HCT116 (cell line): ENCODE results near the gene NUMA1. TPM values are rescaled to one million over a fixed set of nuclear protein-coding genes. Genes with fewer than 3 reads are reported as not detected.

Source experiments
- ATAC-seq: fragments of 200-7000 bp; cut with Tn5 transposase; 2 replicates; pipeline ENCODE4 v1.9.1; 2020; ENCODE audit warnings: mild to moderate bottlenecking, moderate library complexity
- BruUV-seq: library from RNA; stranded (reverse); fragments of 400-500 nt; replicated peaks from 2 replicates; lab custom pipeline; 2021; lab: Mats Ljungman, UMichigan
- CTCF ChIA-PET: fragments of 300-600 bp; sonication (Branson Sonifier 250); formaldehyde crosslinking; loops from one replicate; lab custom pipeline; 2021; ENCODE audit warnings: antibody characterized with exemption; lab: Charles Lee
- POLR2A ChIA-PET: fragments of 300-600, 350-600 bp; sonication (Branson Sonifier 250); formaldehyde crosslinking; loops from one replicate; lab custom pipeline; 2021; ENCODE audit warnings: antibody characterized with exemption; lab: Charles Lee
- RAD21 ChIA-PET, 2 experiments: fragments of 300-600 bp; sonication (Branson Sonifier 250); formaldehyde crosslinking; loops; one replicate each; lab custom pipeline; 2023; ENCODE audit warnings: low total read pairs in 2 of 2; ENCODE audit not compliant: uncharacterized antibody in 2 of 2, unreplicated experiment in 2 of 2, low non-redundant PET in 1 of 2; lab: Charles Lee
- DNase-seq: peaks from one replicate; pipeline ENCODE4 v3.0.0-alpha.2; 2010; ENCODE audit warnings: low read depth, low spot score
- H2AFZ ChIP-seq: fragments of 200-600 bp; shearing (Covaris generic), sonication (generic); 2 replicates; pipeline ENCODE4 v1.6.1; 2017; ENCODE audit warnings: low read depth, mixed run types, mixed read lengths, antibody characterized with exemption, low read length; ENCODE audit not compliant: poor library complexity, severe bottlenecking
- H3K27ac ChIP-seq: 2 replicates; pipeline ENCODE4 v1.5.1; 2012; ENCODE audit warnings: low read depth, low read length
- H3K27me3 ChIP-seq: fragments of 200-600 bp; sonication (generic); 2 replicates; pipeline ENCODE4 v1.6.1; 2016; ENCODE audit warnings: mixed run types, low read length, mixed read lengths; ENCODE audit not compliant: insufficient read depth
- H3K36me3 ChIP-seq, 2 experiments: fragments of 200-500 bp in 1 of 2; fragments of 200-600 bp in 1 of 2; sonication (Bioruptor generic) in 1 of 2; sonication (generic) in 1 of 2; 2 replicates each; pipeline versions ENCODE4 v1.5.1 to v1.6.1; 2014 to 2016; ENCODE audit warnings: low read length in 2 of 2, inconsistent platforms in 1 of 2, mixed read lengths in 1 of 2, mixed run types in 1 of 2; ENCODE audit not compliant: insufficient read depth in 2 of 2, control insufficient read depth in 1 of 2
- H3K4me1 ChIP-seq, 2 experiments: fragments of 200-600 bp in 1 of 2; sonication (generic) in 1 of 2; 2 replicates each; pipeline versions ENCODE4 v1.5.1 to v1.6.1; 2012 to 2017; ENCODE audit warnings: low read length in 2 of 2, inconsistent platforms in 1 of 2, mild to moderate bottlenecking in 1 of 2, mixed read lengths in 1 of 2, mixed run types in 1 of 2, moderate library complexity in 1 of 2; ENCODE audit not compliant: insufficient read depth in 2 of 2, control insufficient read depth in 1 of 2
- H3K4me2 ChIP-seq: fragments of 200-600 bp; sonication (generic); 2 replicates; pipeline ENCODE4 v1.6.1; 2017; ENCODE audit warnings: mixed run types, low read length, mixed read lengths
- H3K4me3 ChIP-seq, 2 experiments: fragments of 200-600 bp in 1 of 2; sonication (generic) in 1 of 2; replicated peaks in 1 of 2; 2 replicates each; pipeline ENCODE4 v1.5.1; 2011 to 2016; ENCODE audit warnings: low read length in 2 of 2, control low read depth in 1 of 2, low read depth in 1 of 2, mild to moderate bottlenecking in 1 of 2, mixed read lengths in 1 of 2, mixed run types in 1 of 2
- H3K79me2 ChIP-seq: fragments of 200-600 bp; sonication (generic); 2 replicates; pipeline ENCODE4 v1.6.1; 2017; ENCODE audit warnings: mild to moderate bottlenecking, mixed run types, low read length, moderate library complexity, mixed read lengths; ENCODE audit not compliant: insufficient read depth
- H3K9ac ChIP-seq: fragments of 200-600 bp; sonication (generic); 2 replicates; pipeline ENCODE4 v1.6.1; 2016; ENCODE audit warnings: low read length, mixed read lengths
- H3K9me2 ChIP-seq: fragments of 200-600 bp; sonication (generic), shearing (Covaris generic); 2 replicates; pipeline ENCODE4 v1.6.1; 2017; ENCODE audit warnings: mixed run types, mild to moderate bottlenecking, moderate library complexity; ENCODE audit not compliant: insufficient read depth
- H3K9me3 ChIP-seq, 2 experiments: fragments of 200-500 bp in 1 of 2; fragments of 200-600 bp in 1 of 2; sonication (Bioruptor generic) in 1 of 2; sonication (generic) in 1 of 2; 2 replicates each; pipeline ENCODE4 v1.6.1; 2014 to 2017; ENCODE audit warnings: low read length in 2 of 2, mixed read lengths in 2 of 2, inconsistent platforms in 1 of 2, low read depth in 1 of 2, mild to moderate bottlenecking in 1 of 2, mixed run types in 1 of 2, moderate library complexity in 1 of 2; ENCODE audit not compliant: control insufficient read depth in 1 of 2, insufficient read depth in 1 of 2
- H4K20me1 ChIP-seq: fragments of 200-600 bp; sonication (generic), shearing (Covaris generic); 2 replicates; pipeline ENCODE4 v1.6.1; 2017; ENCODE audit warnings: mixed run types, mild to moderate bottlenecking, moderate library complexity; ENCODE audit not compliant: insufficient read depth
- ATF3 ChIP-seq: IDR thresholded peaks from 2 replicates; pipeline ENCODE4 v1.6.1; 2012
- CEBPB ChIP-seq: IDR thresholded peaks from 2 replicates; pipeline ENCODE4 v1.6.1; 2012; ENCODE audit warnings: low read depth
- ELF1 ChIP-seq: IDR thresholded peaks from 2 replicates; pipeline ENCODE4 v1.6.1; 2012; ENCODE audit warnings: low read depth, borderline replicate concordance
- FOSL1 ChIP-seq: IDR thresholded peaks from 2 replicates; pipeline ENCODE4 v1.6.1; 2012; ENCODE audit warnings: low read depth
- JUND ChIP-seq: IDR thresholded peaks from 2 replicates; pipeline ENCODE4 v1.6.1; 2012
- POLR2A ChIP-seq: IDR thresholded peaks from 2 replicates; pipeline ENCODE4 v1.7.0; 2011; ENCODE audit warnings: borderline replicate concordance; ENCODE audit not compliant: insufficient read depth, insufficient read length; ENCODE audit errors: extremely low read depth
- POLR2AphosphoS5 ChIP-seq: IDR thresholded peaks from 2 replicates; pipeline ENCODE4 v1.6.1; 2011; ENCODE audit warnings: mild to moderate bottlenecking, low read depth, low read length, moderate library complexity
- SP1 ChIP-seq: IDR thresholded peaks from 2 replicates; pipeline ENCODE4 v1.6.1; 2012; ENCODE audit warnings: low read depth
- TCF7L2 ChIP-seq: IDR thresholded peaks from 2 replicates; pipeline ENCODE4 v1.7.0; 2011; ENCODE audit warnings: borderline replicate concordance, inconsistent platforms; ENCODE audit not compliant: insufficient read depth, insufficient read length; ENCODE audit errors: extremely low read depth
- intact Hi-C: fragments of 100-400 bp; cut with micrococcal nuclease; formaldehyde crosslinking; loops from 2 replicates; pipeline ENCODE4 v1.10.0; 2022
- total RNA-seq: library from RNA; stranded (reverse); gene quantifications from one replicate; pipeline ENCODE4 v1.2.1, GENCODE V29; 2021; ENCODE audit not compliant: unreplicated experiment
- TF ChIP-seq, protein P1 (sequence below): IDR thresholded peaks from 2 replicates; pipeline ENCODE4 v1.6.1; 2012
- TF ChIP-seq, protein P2 (sequence below), 3 experiments: fragments of 200-600 bp in 1 of 3; sonication (generic) in 1 of 3; IDR thresholded peaks in 2 of 3; conservative IDR thresholded peaks in 1 of 3; 2 replicates each; pipeline ENCODE4 v1.5.1; 2012 to 2017; ENCODE audit warnings: low read depth in 2 of 3, low read length in 2 of 3, antibody characterized with exemption in 1 of 3, borderline replicate concordance in 1 of 3, control low read depth in 1 of 3, mild to moderate bottlenecking in 1 of 3, mixed read lengths in 1 of 3, mixed run types in 1 of 3, moderate library complexity in 1 of 3; ENCODE audit not compliant: insufficient read depth in 1 of 3
- TF ChIP-seq, protein P3 (sequence below): IDR thresholded peaks from 2 replicates; pipeline ENCODE4 v1.6.1; 2011; ENCODE audit warnings: mild to moderate bottlenecking, low read length, moderate library complexity; ENCODE audit not compliant: insufficient replicate concordance; ENCODE audit errors: extremely low read depth

The NUMA1 gene
- total RNA-seq, 1 experiment from 2014 or later = 133 TPM

DNA sequence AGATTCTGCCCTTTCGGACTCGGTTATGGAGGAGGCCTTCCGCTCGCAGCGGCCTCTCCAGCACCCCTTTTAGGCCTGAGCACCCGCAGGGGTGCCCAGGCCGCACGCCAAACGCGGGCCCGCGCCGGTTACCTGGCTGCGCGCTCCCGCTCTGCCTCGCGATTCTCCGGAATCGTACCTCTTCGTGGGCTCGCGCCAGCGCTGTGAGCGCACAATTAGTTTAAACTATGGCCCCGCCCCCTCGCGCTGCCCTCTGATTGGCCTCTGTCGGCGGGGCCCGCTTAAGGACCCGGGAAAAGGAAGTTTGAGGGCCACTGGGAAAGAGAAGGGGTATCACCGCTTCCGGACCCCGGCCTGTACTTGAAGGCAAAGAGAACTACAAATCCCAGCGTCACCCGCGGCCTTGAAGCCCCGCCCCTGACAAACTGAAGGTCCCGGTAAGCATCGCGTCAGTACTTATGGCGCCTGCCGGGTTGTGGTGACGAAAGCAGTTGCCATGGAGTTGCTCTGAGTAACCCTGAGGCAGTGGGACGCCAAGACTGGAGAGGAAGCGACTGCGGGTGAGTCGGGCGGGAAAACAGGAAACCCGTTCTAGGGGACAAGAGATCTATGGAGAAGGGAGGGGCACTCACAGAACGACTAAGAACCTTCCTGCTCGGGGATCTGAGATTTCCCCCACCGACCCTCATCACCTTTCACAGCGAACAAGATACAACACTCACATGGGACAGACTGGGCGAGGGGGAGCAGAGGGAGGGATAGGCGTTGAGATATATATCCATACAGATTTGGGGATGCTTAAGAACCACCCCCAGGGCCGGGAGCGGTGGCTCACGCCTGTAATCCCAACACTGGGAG, at the start of gene NUMA1, which contains the start of gene LRRC51 (continued):
- TF ChIP-seq POLR2A (peak; percentile 40), POLR2AphosphoS5 (peak; percentile 68), FOSL1 (no peak), ATF3 (no peak), SP1 (peak; percentile 90)
- TF ChIP-seq, protein P1, sequence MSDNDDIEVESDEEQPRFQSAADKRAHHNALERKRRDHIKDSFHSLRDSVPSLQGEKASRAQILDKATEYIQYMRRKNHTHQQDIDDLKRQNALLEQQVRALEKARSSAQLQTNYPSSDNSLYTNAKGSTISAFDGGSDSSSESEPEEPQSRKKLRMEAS = peak; percentile 70; the same call in 1 of the 2 replicates
- TF ChIP-seq, protein P2, sequence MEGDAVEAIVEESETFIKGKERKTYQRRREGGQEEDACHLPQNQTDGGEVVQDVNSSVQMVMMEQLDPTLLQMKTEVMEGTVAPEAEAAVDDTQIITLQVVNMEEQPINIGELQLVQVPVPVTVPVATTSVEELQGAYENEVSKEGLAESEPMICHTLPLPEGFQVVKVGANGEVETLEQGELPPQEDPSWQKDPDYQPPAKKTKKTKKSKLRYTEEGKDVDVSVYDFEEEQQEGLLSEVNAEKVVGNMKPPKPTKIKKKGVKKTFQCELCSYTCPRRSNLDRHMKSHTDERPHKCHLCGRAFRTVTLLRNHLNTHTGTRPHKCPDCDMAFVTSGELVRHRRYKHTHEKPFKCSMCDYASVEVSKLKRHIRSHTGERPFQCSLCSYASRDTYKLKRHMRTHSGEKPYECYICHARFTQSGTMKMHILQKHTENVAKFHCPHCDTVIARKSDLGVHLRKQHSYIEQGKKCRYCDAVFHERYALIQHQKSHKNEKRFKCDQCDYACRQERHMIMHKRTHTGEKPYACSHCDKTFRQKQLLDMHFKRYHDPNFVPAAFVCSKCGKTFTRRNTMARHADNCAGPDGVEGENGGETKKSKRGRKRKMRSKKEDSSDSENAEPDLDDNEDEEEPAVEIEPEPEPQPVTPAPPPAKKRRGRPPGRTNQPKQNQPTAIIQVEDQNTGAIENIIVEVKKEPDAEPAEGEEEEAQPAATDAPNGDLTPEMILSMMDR (IDR thresholded peaks at IDR 0.05 in 2 of 3, conservative IDR thresholded peaks at IDR 0.05 in 1 of 3; ENCODE audit: borderline replicate concordance in 1 of 3, insufficient read depth in 1 of 3, low read depth in 2 of 3, low read length in 2 of 3) = no peak

DNA sequence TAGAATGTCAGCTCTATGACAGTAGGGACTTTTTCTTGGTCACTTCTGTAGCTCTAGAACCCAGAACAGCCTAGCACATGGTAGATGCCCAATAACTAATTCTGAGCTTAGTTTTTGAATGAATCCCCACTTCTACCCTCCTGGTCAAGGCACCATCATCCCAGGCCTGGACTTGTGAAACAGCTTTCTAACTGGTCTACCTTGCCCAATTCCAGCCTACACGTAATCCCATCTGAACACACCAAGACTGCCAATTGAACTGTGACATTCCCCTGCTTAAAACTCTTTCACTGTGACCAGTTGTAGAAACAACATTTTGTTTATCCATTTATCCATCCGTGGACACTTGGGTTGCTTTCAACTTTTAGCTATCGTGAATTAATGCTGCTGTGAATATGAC, 49.0 kb upstream of the NUMA1 start:
- TF ChIP-seq ELF1 = no peak
- TF ChIP-seq, protein P1 = no peak
- no peak for TF ChIP-seq CEBPB
- no peak for TF ChIP-seq JUND
- TF ChIP-seq TCF7L2 = no peak
- TF ChIP-seq, protein P3, sequence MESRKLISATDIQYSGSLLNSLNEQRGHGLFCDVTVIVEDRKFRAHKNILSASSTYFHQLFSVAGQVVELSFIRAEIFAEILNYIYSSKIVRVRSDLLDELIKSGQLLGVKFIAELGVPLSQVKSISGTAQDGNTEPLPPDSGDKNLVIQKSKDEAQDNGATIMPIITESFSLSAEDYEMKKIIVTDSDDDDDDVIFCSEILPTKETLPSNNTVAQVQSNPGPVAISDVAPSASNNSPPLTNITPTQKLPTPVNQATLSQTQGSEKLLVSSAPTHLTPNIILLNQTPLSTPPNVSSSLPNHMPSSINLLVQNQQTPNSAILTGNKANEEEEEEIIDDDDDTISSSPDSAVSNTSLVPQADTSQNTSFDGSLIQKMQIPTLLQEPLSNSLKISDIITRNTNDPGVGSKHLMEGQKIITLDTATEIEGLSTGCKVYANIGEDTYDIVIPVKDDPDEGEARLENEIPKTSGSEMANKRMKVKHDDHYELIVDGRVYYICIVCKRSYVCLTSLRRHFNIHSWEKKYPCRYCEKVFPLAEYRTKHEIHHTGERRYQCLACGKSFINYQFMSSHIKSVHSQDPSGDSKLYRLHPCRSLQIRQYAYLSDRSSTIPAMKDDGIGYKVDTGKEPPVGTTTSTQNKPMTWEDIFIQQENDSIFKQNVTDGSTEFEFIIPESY = no peak
- no peak for TF ChIP-seq SP1
- RAD21 ChIA-PET = no interaction called here
- Histone ChIP-seq H3K79me2 (no peaks in the 10 kb centered on the region), H4K20me1 (no peaks in the 10 kb centered on the region), H3K4me1 (no peaks in the 10 kb centered on the region), H3K36me3 (no peaks in the 10 kb centered on the region), H3K27me3 (no peaks in the 10 kb centered on the region), H3K4me3 (no peak overlapping the region), H3K4me2 (no peak overlapping the region), H3K9me3 (peaks cover 9 to 18% of the 10 kb centered on the region in 2 experiments; a peak in 3 of 4 replicates), H3K27ac (no peak overlapping the region), H3K9me2 (no peaks in the 10 kb centered on the region), H2AFZ (no peak overlapping the region), H3K9ac (no peak overlapping the region)
- no peak for DNase-seq
- intact Hi-C loops = no loop called here
- ATAC-seq = no peak
- CTCF ChIA-PET = no interaction called here
- POLR2A ChIA-PET = no interaction called here
- BruUV-seq = no TSS peak
